Keratinocyte (primary cell): ENCODE results near the gene PTPRR.

Experiments used
- EZH2 ChIP-seq: IDR thresholded peaks from one replicate; pipeline ENCODE4 v1.6.1; 2012; ENCODE audit warnings: inconsistent platforms, mild to moderate bottlenecking, low read length, moderate library complexity
- TF ChIP-seq, protein P1 (sequence below), 3 experiments: IDR thresholded peaks in 1 of 3; conservative IDR thresholded peaks in 1 of 3; optimal IDR thresholded peaks in 1 of 3; 2 replicates in 2 of 3; 3 replicates in 1 of 3; pipeline versions ENCODE3 to v1.5.1; 2011; ENCODE audit warnings: low read length in 3 of 3, mild to moderate bottlenecking in 3 of 3, moderate library complexity in 2 of 3, control low read depth in 1 of 3, inconsistent platforms in 1 of 3; ENCODE audit not compliant: insufficient read depth in 2 of 3; ENCODE audit errors: extremely low read depth in 1 of 3

DNA sequence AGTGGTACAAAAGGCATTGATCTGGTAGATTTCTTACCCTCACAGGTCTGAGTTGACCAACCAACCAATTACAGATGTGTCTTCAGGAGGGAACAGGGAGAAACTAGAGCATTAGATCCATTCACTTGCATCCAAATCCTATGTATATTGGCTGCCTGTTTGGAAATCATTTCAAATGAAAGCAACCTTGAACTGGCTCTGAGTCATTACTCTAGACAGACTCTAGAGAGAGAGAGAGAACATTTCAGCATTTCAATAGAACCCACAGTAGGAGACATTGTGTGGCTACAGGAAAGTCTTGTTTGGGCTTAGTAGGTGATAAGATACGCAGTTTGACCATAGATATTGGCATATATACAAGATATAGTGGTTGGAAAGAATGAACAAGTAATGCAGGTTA, 114.5 kb downstream of the PTPRR start:
- TF ChIP-seq, protein P1, sequence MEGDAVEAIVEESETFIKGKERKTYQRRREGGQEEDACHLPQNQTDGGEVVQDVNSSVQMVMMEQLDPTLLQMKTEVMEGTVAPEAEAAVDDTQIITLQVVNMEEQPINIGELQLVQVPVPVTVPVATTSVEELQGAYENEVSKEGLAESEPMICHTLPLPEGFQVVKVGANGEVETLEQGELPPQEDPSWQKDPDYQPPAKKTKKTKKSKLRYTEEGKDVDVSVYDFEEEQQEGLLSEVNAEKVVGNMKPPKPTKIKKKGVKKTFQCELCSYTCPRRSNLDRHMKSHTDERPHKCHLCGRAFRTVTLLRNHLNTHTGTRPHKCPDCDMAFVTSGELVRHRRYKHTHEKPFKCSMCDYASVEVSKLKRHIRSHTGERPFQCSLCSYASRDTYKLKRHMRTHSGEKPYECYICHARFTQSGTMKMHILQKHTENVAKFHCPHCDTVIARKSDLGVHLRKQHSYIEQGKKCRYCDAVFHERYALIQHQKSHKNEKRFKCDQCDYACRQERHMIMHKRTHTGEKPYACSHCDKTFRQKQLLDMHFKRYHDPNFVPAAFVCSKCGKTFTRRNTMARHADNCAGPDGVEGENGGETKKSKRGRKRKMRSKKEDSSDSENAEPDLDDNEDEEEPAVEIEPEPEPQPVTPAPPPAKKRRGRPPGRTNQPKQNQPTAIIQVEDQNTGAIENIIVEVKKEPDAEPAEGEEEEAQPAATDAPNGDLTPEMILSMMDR (optimal IDR thresholded peaks at IDR 0.05 in 1 of 3, IDR thresholded peaks at IDR 0.05 in 1 of 3, conservative IDR thresholded peaks at IDR 0.05 in 1 of 3; ENCODE audit: extremely low read depth in 1 of 3, insufficient read depth in 2 of 3, low read length in 3 of 3): no peak
- no peak for TF ChIP-seq EZH2
